IMR-90 (cell line): ENCODE measurements around the gene SLC6A6. TPM values are rescaled to one million over a fixed set of nuclear protein-coding genes. Genes with fewer than 3 reads are reported as not detected.

Source experiments
- ATAC-seq: fragments of 200-7000 bp; cut with Tn5 transposase; 2 replicates; pipeline ENCODE4 v1.9.1; 2020; ENCODE audit warnings: low read depth, mild to moderate bottlenecking, moderate library complexity
- BruUV-seq: library from RNA; stranded (reverse); fragments of 400-500 nt; replicated peaks from 2 replicates; lab custom pipeline; 2021; lab: Mats Ljungman, UMichigan
- CTCF ChIA-PET: fragments of 300-600 bp; formaldehyde crosslinking; extraction: SDS; loops from one replicate; lab custom pipeline; 2021; ENCODE audit warnings: antibody characterized with exemption; lab: Yijun Ruan, JAX
- POLR2A ChIA-PET: fragments of 300-600 bp; sonication (Branson Sonifier 250); formaldehyde crosslinking; loops from one replicate; lab custom pipeline; 2022; ENCODE audit warnings: antibody characterized with exemption; ENCODE audit not compliant: unreplicated experiment; lab: Charles Lee
- DNase-seq: peaks from one replicate; pipeline ENCODE4 v3.0.0; 2013
- H2AFZ ChIP-seq: replicated peaks from 2 replicates; pipeline ENCODE3; 2013; ENCODE audit warnings: low read length, mild to moderate bottlenecking; ENCODE audit not compliant: poor library complexity
- H2AK5ac ChIP-seq: 2 replicates; pipeline ENCODE4 v1.6.1; 2013; ENCODE audit warnings: low read depth, low read length, inconsistent platforms
- H2AK9ac ChIP-seq: replicated peaks from 2 replicates; pipeline ENCODE3; 2013; ENCODE audit warnings: mild to moderate bottlenecking, low read depth, low read length, moderate library complexity; ENCODE audit not compliant: poor library complexity
- H2BK120ac ChIP-seq: 2 replicates; pipeline ENCODE4 v1.6.1; 2013; ENCODE audit warnings: low read depth, low read length, inconsistent platforms
- H2BK15ac ChIP-seq: 3 replicates; pipeline ENCODE4 v1.6.1; 2013; ENCODE audit warnings: low read depth, low read length, inconsistent platforms
- H2BK20ac ChIP-seq: 2 replicates; pipeline ENCODE4 v1.6.1; 2013; ENCODE audit warnings: low read depth, mild to moderate bottlenecking, inconsistent platforms, low read length, moderate library complexity
- H2BK5ac ChIP-seq: 2 replicates; pipeline ENCODE4 v1.6.1; 2013; ENCODE audit warnings: mild to moderate bottlenecking, low read depth, low read length, inconsistent platforms; ENCODE audit not compliant: poor library complexity, severe bottlenecking
- H3K14ac ChIP-seq: replicated peaks from 2 replicates; pipeline ENCODE4 v1.6.1; 2013; ENCODE audit warnings: low read depth, low read length, inconsistent platforms
- H3K18ac ChIP-seq: 2 replicates; pipeline ENCODE4 v1.6.1; 2013; ENCODE audit warnings: low read depth, low read length, control low read depth
- H3K23ac ChIP-seq: 2 replicates; pipeline ENCODE4 v1.6.1; 2013; ENCODE audit warnings: low read depth, low read length, inconsistent platforms
- H3K27ac ChIP-seq: 2 replicates; pipeline ENCODE4 v1.5.1; 2013; ENCODE audit warnings: mild to moderate bottlenecking, control low read depth, low read length; ENCODE audit not compliant: insufficient read depth
- H3K27me3 ChIP-seq: 2 replicates; pipeline ENCODE4 v1.6.1; 2013; ENCODE audit warnings: low read length; ENCODE audit not compliant: control insufficient read depth, insufficient read depth
- H3K36me3 ChIP-seq: 2 replicates; pipeline ENCODE4 v1.6.1; 2013; ENCODE audit warnings: low read length, mixed read lengths; ENCODE audit not compliant: control insufficient read depth, insufficient read depth
- H3K4ac ChIP-seq: 2 replicates; pipeline ENCODE4 v1.6.1; 2013; ENCODE audit warnings: low read depth, low read length, inconsistent platforms
- H3K4me1 ChIP-seq: 2 replicates; pipeline ENCODE4 v1.6.1; 2013; ENCODE audit warnings: low read length, mixed read lengths; ENCODE audit not compliant: control insufficient read depth, insufficient read depth
- H3K4me2 ChIP-seq: 2 replicates; pipeline ENCODE4 v1.6.1; 2013; ENCODE audit warnings: low read depth, mild to moderate bottlenecking, control low read depth, low read length, moderate library complexity
- H3K4me3 ChIP-seq: 2 replicates; pipeline ENCODE4 v1.5.1; 2013; ENCODE audit warnings: low read depth, mild to moderate bottlenecking, control low read depth, low read length, moderate library complexity; ENCODE audit not compliant: insufficient read depth
- H3K56ac ChIP-seq: 2 replicates; pipeline ENCODE4 v1.6.1; 2013; ENCODE audit warnings: low read length, inconsistent platforms; ENCODE audit not compliant: insufficient read depth; ENCODE audit errors: extremely low read depth
- H3K79me1 ChIP-seq, 2 experiments: 2 replicates each; pipeline ENCODE4 v1.6.1; 2013; ENCODE audit warnings: low read length in 2 of 2, inconsistent platforms in 1 of 2, low read depth in 1 of 2
- H3K9ac ChIP-seq: 2 replicates; pipeline ENCODE4 v1.6.1; 2013; ENCODE audit warnings: low read depth, low read length, control low read depth
- H3K9me1 ChIP-seq: 2 replicates; pipeline ENCODE4 v1.6.1; 2013; ENCODE audit warnings: low read length, inconsistent platforms; ENCODE audit not compliant: insufficient read depth
- H3K9me3 ChIP-seq: 2 replicates; pipeline ENCODE4 v1.6.1; 2013; ENCODE audit warnings: low read length; ENCODE audit not compliant: control insufficient read depth, insufficient read depth
- H4K20me1 ChIP-seq: 2 replicates; pipeline ENCODE4 v1.6.1; 2013; ENCODE audit warnings: low read length, inconsistent platforms; ENCODE audit not compliant: insufficient read depth
- H4K5ac ChIP-seq: 2 replicates; pipeline ENCODE4 v1.6.1; 2013; ENCODE audit warnings: mild to moderate bottlenecking, low read depth, low read length, control low read depth
- H4K8ac ChIP-seq, 2 experiments: 2 replicates each; pipeline ENCODE4 v1.6.1; 2013; ENCODE audit warnings: low read depth in 2 of 2, low read length in 2 of 2, control low read depth in 1 of 2, inconsistent platforms in 1 of 2
- H4K91ac ChIP-seq: 2 replicates; pipeline ENCODE4 v1.6.1; 2013; ENCODE audit warnings: low read depth, low read length, inconsistent platforms; ENCODE audit not compliant: insufficient read depth
- CEBPB ChIP-seq: IDR thresholded peaks from 2 replicates; pipeline ENCODE4 v1.6.1; 2012; ENCODE audit warnings: low read depth, low read length, improper control_type of control experiment
- FOS ChIP-seq: fragments of 150-350 bp; IDR thresholded peaks from 2 replicates; pipeline ENCODE4 v1.6.1; 2016; ENCODE audit warnings: low read depth, low read length
- MAZ ChIP-seq: IDR thresholded peaks from 2 replicates; pipeline ENCODE4 v1.6.1; 2012; ENCODE audit warnings: low read depth, mild to moderate bottlenecking, low read length, improper control_type of control experiment, moderate library complexity, borderline replicate concordance
- NFE2L2 ChIP-seq: fragments of 150-350 bp; IDR thresholded peaks from 2 replicates; pipeline ENCODE4 v1.6.1; 2016; ENCODE audit warnings: low read depth, mild to moderate bottlenecking, low read length
- POLR2A ChIP-seq: IDR thresholded peaks from 2 replicates; pipeline ENCODE4 v1.6.1; 2012; ENCODE audit warnings: mild to moderate bottlenecking, low read depth, low read length
- RFX5 ChIP-seq: IDR thresholded peaks from 2 replicates; pipeline ENCODE4 v1.8.0; 2012; ENCODE audit warnings: low read depth, mild to moderate bottlenecking, low read length, moderate library complexity
- SMC3 ChIP-seq: fragments of 150-350 bp; IDR thresholded peaks from 2 replicates; pipeline ENCODE4 v1.6.1; 2016; ENCODE audit warnings: low read depth, mild to moderate bottlenecking, antibody characterized with exemption, low read length, moderate library complexity
- WGBS, 2 experiments: methylation state at CpG; one replicate each; pipeline versions ENCODE4 v1.1.5 to v1.1.7; 2013; ENCODE audit warnings: missing lambda C conversion rate in 2 of 2; ENCODE audit not compliant: insufficient read length in 1 of 2; ENCODE audit errors: extremely low coverage in 2 of 2; 5-methylcytosine and 5-hydroxymethylcytosine counted together
- dilution Hi-C: fragments of 300-500 bp; cut with HindIII; formaldehyde crosslinking; loops from one replicate; pipeline ENCODE4 v1.14.3; 2018; ENCODE audit warnings: low sequenced_read_pairs; ENCODE audit not compliant: unreplicated experiment
- in situ Hi-C: fragments of 300-500 bp; cut with MboI; formaldehyde crosslinking; loops from 3 replicates; pipeline ENCODE4 v1.14.3; 2019; ENCODE audit warnings: low sequenced_read_pairs, inconsistent platforms, mixed read lengths
- intact Hi-C: fragments of 100-400 bp; cut with micrococcal nuclease; formaldehyde crosslinking; loops from 2 replicates; pipeline ENCODE4 v1.10.0; 2022
- polyA plus RNA-seq, 3 experiments: library from polyadenylated mRNA; depleted of rRNA; stranded (reverse); fragments of >200 nt; gene quantifications; 2 replicates each; pipeline ENCODE4 v1.2.3, GENCODE V29; 2012; ENCODE audit warnings: low replicate concordance in 1 of 3
- total RNA-seq: library from RNA; depleted of rRNA; stranded (reverse); fragments of >200 nt; gene quantifications from 2 replicates; pipeline ENCODE4 v1.2.3, GENCODE V29; 2012

Gene SLC6A6
- total and polyA plus RNA-seq, 2 of the 4 experiments (the other 2 are of a cell fraction) = 29.9 to 39.4 TPM

DNA sequence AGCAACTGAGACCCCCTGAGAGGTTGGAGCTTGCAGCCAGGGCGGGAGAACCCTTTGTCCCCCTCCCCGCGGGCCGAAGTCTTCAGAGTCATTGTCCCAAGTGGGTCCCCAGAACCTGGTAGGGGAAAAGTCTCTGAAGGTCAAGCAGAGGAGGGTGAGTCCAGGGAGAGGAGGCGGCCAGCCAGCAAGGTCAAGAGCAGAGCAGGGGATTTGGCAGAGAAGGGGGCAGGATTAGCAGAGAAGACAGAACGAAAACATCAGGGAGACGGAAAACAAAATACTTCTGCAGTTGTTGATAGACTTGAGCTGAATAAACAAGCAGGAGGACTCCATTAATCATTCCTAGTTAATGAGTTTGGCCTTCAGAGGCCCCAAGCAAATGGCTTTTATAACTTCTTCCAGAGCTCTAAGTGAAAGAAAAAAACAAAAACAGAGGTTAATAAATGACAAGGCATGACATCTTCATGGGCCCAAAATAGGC is 71.0 kb downstream of the SLC6A6 start:
- in situ Hi-C loops = no loop called here
- CTCF ChIA-PET = interaction anchor here (1.3 kb wide), 1 partner anchor 270 kb away, joined by 4 read pairs; no protein-coding TSS in a partner anchor
- peaks cover 0 to 14% of the 10 kb centered on the region in 2 experiments; a peak in 1 of 4 replicates for H3K79me1 ChIP-seq

More for the DNA sequence above, 71.0 kb downstream of the SLC6A6 start:
- no peaks in the 10 kb centered on the region for H4K20me1 ChIP-seq
- peak overlapping the region in 1 of 2 experiments; percentile 71; a peak in 2 of 4 replicates for H4K8ac ChIP-seq
- H2AFZ ChIP-seq = peak overlapping the region; percentile 80
- BruUV-seq = no TSS peak
- POLR2A ChIA-PET = no interaction called here
- H2AK5ac ChIP-seq = peak overlapping the region; percentile 74
- peaks cover 15% of the 10 kb centered on the region for H3K4me1 ChIP-seq
- intact Hi-C loops = no loop called here
- no peak overlapping the region for H4K5ac ChIP-seq
- no peak overlapping the region for H3K4me2 ChIP-seq
- no peak overlapping the region for H3K56ac ChIP-seq
- H2BK20ac ChIP-seq = peak overlapping the region; percentile 76
- H2BK5ac ChIP-seq = peak overlapping the region; percentile 35
- DNase-seq (no peak), ATAC-seq (no peak)
- H2AK9ac ChIP-seq = peak overlapping the region; percentile 53
- H4K91ac ChIP-seq = peak overlapping the region; percentile 66
- H2BK15ac ChIP-seq = no peak overlapping the region
- no peaks in the 10 kb centered on the region for H3K9me3 ChIP-seq
- H3K27ac ChIP-seq = peak overlapping the region; percentile 50
- no peak overlapping the region for H3K4me3 ChIP-seq
- H3K9me1 ChIP-seq = peaks cover 25% of the 10 kb centered on the region
- H3K27me3 ChIP-seq = no peaks in the 10 kb centered on the region
- H3K23ac ChIP-seq = no peak overlapping the region
- TF ChIP-seq FOS (no peak), SMC3 (no peak), POLR2A (no peak), CEBPB (no peak), MAZ (no peak), NFE2L2 (no peak), RFX5 (no peak)
- no peak overlapping the region for H3K9ac ChIP-seq
- WGBS, 2 experiments = 93% methylated on average over 3 of the region's 7 CpGs; no CpG with 5 or more reads in 1 of the 2 experiments
- H2BK120ac ChIP-seq = peak overlapping the region; percentile 87
- peak overlapping the region; percentile 89 for H3K4ac ChIP-seq
- H3K36me3 ChIP-seq = peaks cover 59% of the 10 kb centered on the region
- dilution Hi-C loops = no loop called here
- H3K14ac ChIP-seq = peak overlapping the region; percentile 69; the same call in 1 of the 2 replicates
- H3K18ac ChIP-seq = no peak overlapping the region
